ENCODE measurements around the gene NR1I3.
"Not testable (repeated sequence)": the region's sequence is repeated elsewhere in the genome, so short reads cannot be mapped to it uniquely, and the experiment has no call there.

Gene NR1I3

GRCh38 chr1:161261261-161262235 lies 23.5 kb upstream of the NR1I3 start:
- CTCF ChIA-PET = no interaction called here
- POLR2A ChIA-PET = interaction anchor here (0.9 kb wide), 1 partner anchor 36 kb away, joined by 3 read pairs; the partner anchor contains the start of gene TOMM40L
- TF ChIP-seq CTBP1 (IDR thresholded peaks at IDR 0.05; ENCODE audit: borderline replicate concordance) = no peak
- peak; percentile 24; the same call in 1 of the 2 replicates for TF ChIP-seq PKNOX1 (IDR thresholded peaks at IDR 0.05)
- no peak for DNase-seq (ENCODE audit: extremely low spot score)

- POLR2A ChIA-PET = no interaction called here
Measured at GRCh38 chr1:161260376-161261260, 22.6 kb upstream of the NR1I3 start.

DNA sequence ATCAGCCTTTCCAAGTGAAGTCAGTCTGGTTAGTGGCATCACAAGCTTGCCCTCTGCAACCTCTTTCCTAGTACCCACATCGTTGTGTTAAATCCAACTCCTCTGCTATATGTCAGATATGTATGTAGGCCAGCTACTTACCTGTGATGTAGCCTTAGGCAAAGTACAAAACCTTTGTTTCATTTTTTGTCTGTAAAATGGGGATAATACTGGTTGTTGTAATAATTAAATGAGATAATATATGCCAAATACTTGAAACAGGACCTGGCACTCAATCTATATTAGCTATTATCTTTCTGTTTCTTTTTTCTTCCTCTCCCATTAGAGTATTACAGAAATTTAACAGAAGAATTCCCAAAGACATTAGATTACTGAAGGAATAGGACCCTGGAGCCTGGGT lies 21.8 kb upstream of the NR1I3 start:
- POLR2A ChIA-PET = no interaction called here
- CTCF ChIA-PET = interaction anchor here (1.1 to 1.2 kb wide), 2 partner anchors 31 to 122 kb away, joined by 3 read pairs; no protein-coding TSS in a partner anchor
- TF ChIP-seq PKNOX1 (IDR thresholded peaks at IDR 0.05) (no peak), FOXK2 (IDR thresholded peaks at IDR 0.05) (no peak), CTBP1 (IDR thresholded peaks at IDR 0.05; ENCODE audit: borderline replicate concordance) (no peak), ELF4 (IDR thresholded peaks at IDR 0.05) (no peak), HDGF (IDR thresholded peaks at IDR 0.05; ENCODE audit: borderline replicate concordance) (no peak), SP1 (IDR thresholded peaks at IDR 0.05) (no peak), FOXA1 (IDR thresholded peaks at IDR 0.05) (no peak), NFRKB (IDR thresholded peaks at IDR 0.05) (no peak), LEF1 (IDR thresholded peaks at IDR 0.05; ENCODE audit: borderline replicate concordance) (no peak), TARDBP (IDR thresholded peaks at IDR 0.05) (no peak), ZNF384 (IDR thresholded peaks at IDR 0.05) (no peak), FOXM1 (IDR thresholded peaks at IDR 0.05; ENCODE audit: borderline replicate concordance) (no peak), SUZ12 (IDR thresholded peaks at IDR 0.05) (no peak), BHLHE40 (IDR thresholded peaks at IDR 0.05; ENCODE audit: borderline replicate concordance) (no peak), ARNT (IDR thresholded peaks at IDR 0.05) (no peak), L3MBTL2 (conservative IDR thresholded peaks at IDR 0.05) (no peak)
- no peak for DNase-seq (ENCODE audit: extremely low spot score)

More at GRCh38 chr1:161260376-161261260, 22.6 kb upstream of the NR1I3 start:
- DNase-seq (ENCODE audit: extremely low spot score) = no peak
- CTCF ChIA-PET = interaction anchor here (1.1 to 1.2 kb wide), 2 partner anchors 31 to 121 kb away, joined by 3 read pairs; no protein-coding TSS in a partner anchor
- TF ChIP-seq LEF1 (IDR thresholded peaks at IDR 0.05; ENCODE audit: borderline replicate concordance) = no peak
- TF ChIP-seq TARDBP (IDR thresholded peaks at IDR 0.05) = no peak
- no peak for TF ChIP-seq BHLHE40 (IDR thresholded peaks at IDR 0.05; ENCODE audit: borderline replicate concordance)
- no peak for TF ChIP-seq FOXM1 (IDR thresholded peaks at IDR 0.05; ENCODE audit: borderline replicate concordance)
- TF ChIP-seq ARNT (IDR thresholded peaks at IDR 0.05) = no peak
- TF ChIP-seq NFRKB (IDR thresholded peaks at IDR 0.05) = no peak
- no peak for TF ChIP-seq ZNF384 (IDR thresholded peaks at IDR 0.05)
- no peak for TF ChIP-seq ELF4 (IDR thresholded peaks at IDR 0.05)
- TF ChIP-seq SP1 (IDR thresholded peaks at IDR 0.05) = no peak
- no peak for TF ChIP-seq HDGF (IDR thresholded peaks at IDR 0.05; ENCODE audit: borderline replicate concordance)
- no peak for TF ChIP-seq L3MBTL2 (conservative IDR thresholded peaks at IDR 0.05)
- TF ChIP-seq CTBP1 (IDR thresholded peaks at IDR 0.05; ENCODE audit: borderline replicate concordance) = no peak
- no peak for TF ChIP-seq PKNOX1 (IDR thresholded peaks at IDR 0.05)
- no peak for TF ChIP-seq FOXK2 (IDR thresholded peaks at IDR 0.05)
- TF ChIP-seq SUZ12 (IDR thresholded peaks at IDR 0.05) = no peak

GRCh38 chr1:161259345-161259702 lies 21.3 kb upstream of the NR1I3 start:
- POLR2A ChIA-PET = no interaction called here

GRCh38 chr1:161258439-161259344 lies 20.7 kb upstream of the NR1I3 start, which contains the start of gene PCP4L1:
Gene PCP4L1, plus strand, starts transcription at chr1:161258745. Its CDS starts 230 bp downstream, at chr1:161258975.
- DNase-seq (ENCODE audit: extremely low spot score) = no peak
- ChIA-PET POLR2A (no interaction called here), CTCF (interaction anchor here (1.1 kb wide), 1 partner anchor 32 kb away, joined by 3 read pairs; no protein-coding TSS in a partner anchor)
- no peak for TF ChIP-seq SUZ12 (IDR thresholded peaks at IDR 0.05)

More at GRCh38 chr1:161259345-161259702, 21.3 kb upstream of the NR1I3 start:
- CTCF ChIA-PET = interaction anchor here (1.1 kb wide), 1 partner anchor 32 kb away, joined by 3 read pairs; no protein-coding TSS in a partner anchor
- no peak for DNase-seq (ENCODE audit: extremely low spot score)
- TF ChIP-seq ARNT (IDR thresholded peaks at IDR 0.05) (no peak), FOXM1 (IDR thresholded peaks at IDR 0.05; ENCODE audit: borderline replicate concordance) (no peak), FOXA1 (IDR thresholded peaks at IDR 0.05) (no peak), ZNF384 (IDR thresholded peaks at IDR 0.05) (no peak)

- POLR2A ChIA-PET = interaction anchor here (1.2 kb wide), 1 partner anchor 25 kb away, joined by 4 read pairs; no protein-coding TSS in a partner anchor
- DNase-seq (ENCODE audit: extremely low spot score); CTCF ChIA-PET: not testable (repeated sequence)
Measured at GRCh38 chr1:161257109-161257508, 19.1 kb upstream of the NR1I3 start.

- DNase-seq (ENCODE audit: extremely low spot score); CTCF ChIA-PET: not testable (repeated sequence)
- POLR2A ChIA-PET = interaction anchor here (1.2 kb wide), 1 partner anchor 23 kb away, joined by 4 read pairs; no protein-coding TSS in a partner anchor
Measured at GRCh38 chr1:161255955-161256520, 18.0 kb upstream of the NR1I3 start.

GRCh38 chr1:161255302-161255701 lies 17.3 kb upstream of the NR1I3 start:
- POLR2A ChIA-PET; DNase-seq (ENCODE audit: extremely low spot score); CTCF ChIA-PET: not testable (repeated sequence)

Measured in HEK293T (cell line).